Bronchial epithelial cell (primary cell): ENCODE data around the gene IGFBP4. TPM values are rescaled to one million over a fixed set of nuclear protein-coding genes. Genes with fewer than 3 reads are reported as not detected.

Experiments used
- DNase-seq: peaks from one replicate; pipeline ENCODE4 v3.0.0-alpha.2; 2010; ENCODE audit warnings: low read depth
- FAIRE-seq: peaks from 2 replicates; lab custom pipeline; 2011; peaks lifted over from hg19 to GRCh38; lab: Jason Lieb, UNC
- H3K27me3 ChIP-seq: 2 replicates; pipeline ENCODE4 v1.5.1; 2011; ENCODE audit warnings: low read length; ENCODE audit not compliant: control insufficient read depth, insufficient read depth
- H3K36me3 ChIP-seq: 2 replicates; pipeline ENCODE4 v1.5.1; 2011; ENCODE audit warnings: low read length; ENCODE audit not compliant: control insufficient read depth, insufficient read depth
- H3K4me3 ChIP-seq: 2 replicates; pipeline ENCODE4 v1.5.1; 2011; ENCODE audit warnings: mild to moderate bottlenecking, low read depth, low read length, control low read depth
- total RNA-seq: library from RNA; depleted of rRNA; stranded (reverse); fragments of >200 nt; gene quantifications from 2 replicates; pipeline ENCODE4 v1.2.1, GENCODE V29; 2014
- TF ChIP-seq, protein P1 (sequence below): IDR thresholded peaks from 2 replicates; pipeline ENCODE4 v1.5.1; 2011; ENCODE audit warnings: mild to moderate bottlenecking, moderate library complexity, low read length, control low read depth, inconsistent platforms; ENCODE audit not compliant: insufficient read depth, severe bottlenecking

IGFBP4 gene
- total RNA-seq, 1 donor from 2014 or later: 21.9 TPM

DNA sequence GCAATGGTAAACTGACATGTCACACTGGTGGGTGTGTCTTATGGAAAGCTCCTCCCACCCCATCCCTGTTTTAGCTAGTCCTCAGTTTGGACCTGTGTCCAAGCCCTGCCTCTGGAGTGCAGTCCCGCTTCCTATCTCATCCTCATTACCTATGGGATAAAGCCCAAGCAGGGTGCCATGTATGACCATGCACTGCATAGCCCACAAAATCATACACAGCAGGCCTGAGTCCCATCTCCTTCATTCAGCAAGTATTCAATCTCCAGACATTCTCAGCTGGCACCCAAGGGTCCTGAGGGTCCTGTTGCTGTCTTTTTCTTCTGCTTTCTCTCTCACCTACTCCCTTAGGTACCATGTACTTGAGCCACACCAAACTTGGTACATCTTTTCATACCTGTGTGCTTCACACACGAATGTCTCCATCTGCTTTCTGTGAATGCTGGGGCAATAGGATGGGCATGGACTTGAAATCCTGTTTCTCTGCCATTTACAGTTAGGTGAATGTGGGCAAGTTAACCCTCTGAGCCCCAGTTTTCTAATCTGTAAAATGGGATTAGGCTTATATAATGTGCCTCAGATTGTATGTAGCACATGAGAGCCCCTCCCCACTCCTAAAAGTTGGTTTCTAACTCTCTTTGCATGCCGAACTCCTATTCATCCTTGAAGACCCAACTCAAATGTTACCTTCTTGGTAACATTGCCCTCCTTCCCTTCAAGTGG is 29.6 kb downstream of the IGFBP4 start:
- FAIRE-seq: peak; percentile 88

DNA sequence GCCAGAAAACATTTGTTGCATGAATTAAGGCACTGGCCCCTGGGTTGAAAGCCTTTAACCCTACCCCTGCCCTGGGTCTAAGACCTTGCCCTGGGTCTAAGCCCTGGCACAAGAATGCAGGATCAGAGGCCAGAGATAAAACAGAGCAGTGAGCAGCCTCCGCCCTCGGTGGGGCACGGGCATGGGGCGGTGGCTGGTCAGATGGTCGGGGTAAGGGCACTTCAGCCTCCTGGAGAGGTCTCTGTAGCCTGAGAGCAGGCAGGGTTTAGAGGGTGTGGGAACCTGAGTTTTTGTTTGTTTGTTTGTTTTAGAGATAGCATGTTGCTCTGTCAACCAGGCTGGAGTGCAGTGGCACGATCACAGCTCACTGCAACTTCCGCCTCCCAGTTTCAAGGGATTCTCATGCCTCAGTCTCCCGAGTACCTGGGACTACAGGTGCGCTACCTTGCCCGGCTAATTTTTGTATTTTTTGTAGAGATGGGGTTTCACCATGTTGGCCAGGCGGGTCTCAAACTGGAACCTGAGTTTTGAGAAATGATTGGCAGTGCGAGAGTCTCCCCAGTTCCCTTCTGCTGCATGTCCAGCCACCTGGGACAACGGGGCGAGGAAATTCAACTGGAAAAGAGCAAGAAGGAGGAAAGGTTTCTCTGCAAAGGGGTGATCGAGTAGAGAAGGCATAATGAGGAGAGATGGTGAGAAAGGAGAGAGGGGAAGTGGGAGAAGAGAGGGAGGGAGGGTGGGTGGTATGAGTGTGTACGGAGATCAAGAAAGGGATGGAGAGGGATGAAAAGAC is 30.5 kb downstream of the IGFBP4 start:
- FAIRE-seq (no peak), DNase-seq (peak; percentile 71)
- Histone ChIP-seq H3K27me3 (no peaks in the 10 kb centered on the region), H3K36me3 (peaks cover 8% of the 10 kb centered on the region), H3K4me3 (no peak overlapping the region)
- TF ChIP-seq, protein P1, sequence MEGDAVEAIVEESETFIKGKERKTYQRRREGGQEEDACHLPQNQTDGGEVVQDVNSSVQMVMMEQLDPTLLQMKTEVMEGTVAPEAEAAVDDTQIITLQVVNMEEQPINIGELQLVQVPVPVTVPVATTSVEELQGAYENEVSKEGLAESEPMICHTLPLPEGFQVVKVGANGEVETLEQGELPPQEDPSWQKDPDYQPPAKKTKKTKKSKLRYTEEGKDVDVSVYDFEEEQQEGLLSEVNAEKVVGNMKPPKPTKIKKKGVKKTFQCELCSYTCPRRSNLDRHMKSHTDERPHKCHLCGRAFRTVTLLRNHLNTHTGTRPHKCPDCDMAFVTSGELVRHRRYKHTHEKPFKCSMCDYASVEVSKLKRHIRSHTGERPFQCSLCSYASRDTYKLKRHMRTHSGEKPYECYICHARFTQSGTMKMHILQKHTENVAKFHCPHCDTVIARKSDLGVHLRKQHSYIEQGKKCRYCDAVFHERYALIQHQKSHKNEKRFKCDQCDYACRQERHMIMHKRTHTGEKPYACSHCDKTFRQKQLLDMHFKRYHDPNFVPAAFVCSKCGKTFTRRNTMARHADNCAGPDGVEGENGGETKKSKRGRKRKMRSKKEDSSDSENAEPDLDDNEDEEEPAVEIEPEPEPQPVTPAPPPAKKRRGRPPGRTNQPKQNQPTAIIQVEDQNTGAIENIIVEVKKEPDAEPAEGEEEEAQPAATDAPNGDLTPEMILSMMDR: no peak

More for the DNA sequence above, 29.6 kb downstream of the IGFBP4 start:
- Histone ChIP-seq H3K36me3 (peaks cover 3% of the 10 kb centered on the region), H3K4me3 (no peak overlapping the region), H3K27me3 (no peaks in the 10 kb centered on the region)
- TF ChIP-seq, protein P1: no peak
- DNase-seq: peak; percentile 89

DNA sequence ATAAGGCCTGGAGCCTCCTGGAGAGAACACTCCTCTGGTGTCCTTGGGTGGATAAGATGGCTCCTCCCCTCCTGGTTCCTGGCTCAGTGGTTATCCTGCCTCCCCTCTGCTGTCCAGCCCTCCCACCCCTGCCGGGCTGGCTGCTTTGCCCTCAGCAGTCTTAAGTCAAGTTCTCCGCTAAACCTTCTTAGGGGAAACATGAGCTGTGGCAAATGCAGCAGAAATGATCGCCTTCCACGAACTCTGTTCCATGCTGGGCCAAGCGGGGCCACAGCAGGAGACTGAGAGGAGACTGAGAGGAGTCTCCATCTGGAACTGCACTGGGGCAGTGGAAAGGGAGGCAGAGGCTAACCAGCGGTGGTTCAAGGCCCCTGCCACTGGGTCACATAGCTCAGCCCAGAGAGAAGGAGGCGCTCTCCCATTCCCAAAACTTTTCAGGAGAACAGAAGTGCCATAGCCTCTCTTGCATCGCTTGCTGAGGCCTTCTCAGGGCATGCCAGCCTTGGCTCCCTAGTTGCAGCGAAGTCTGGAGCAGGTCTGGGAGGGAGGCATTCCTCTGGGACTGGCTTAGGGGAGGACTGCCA is 31.3 kb downstream of the IGFBP4 start:
- FAIRE-seq (no peak), DNase-seq (peak; percentile 76)

DNA sequence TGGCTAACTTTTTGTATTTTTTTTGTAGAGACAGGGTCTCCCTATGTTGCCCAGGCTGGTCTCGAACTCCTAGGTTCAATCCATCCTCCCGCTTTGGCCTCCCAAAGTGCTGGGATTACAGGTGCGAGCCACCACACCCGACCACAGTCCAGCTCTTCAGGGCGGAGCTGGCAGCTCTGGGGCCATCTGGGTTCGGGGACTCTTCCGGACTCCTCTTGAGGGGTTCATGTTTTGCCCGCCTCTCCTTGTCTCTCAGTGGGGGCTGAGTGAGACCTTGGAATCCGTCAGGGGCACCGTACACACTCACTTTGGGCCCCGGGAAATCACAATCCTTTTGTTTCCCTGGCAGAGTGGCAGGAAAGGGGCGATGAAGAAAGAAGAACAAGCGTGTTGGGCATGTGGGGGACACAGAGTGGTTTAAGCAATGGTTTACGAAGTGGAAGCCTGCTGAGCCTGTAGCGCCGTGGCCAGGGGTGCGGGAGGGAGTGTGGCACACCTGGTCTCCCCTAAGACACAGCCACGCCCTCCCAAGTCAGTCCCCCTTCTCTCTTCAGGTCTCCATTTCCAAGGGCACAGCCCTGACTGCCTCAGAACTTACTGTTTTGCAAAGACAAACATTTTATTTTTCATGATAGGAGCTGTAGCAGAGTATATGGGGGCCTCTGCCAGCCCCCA is 32.1 kb downstream of the IGFBP4 start:
- DNase-seq: peak; percentile 60
- Histone ChIP-seq H3K36me3 (peaks cover 19% of the 10 kb centered on the region), H3K27me3 (no peaks in the 10 kb centered on the region), H3K4me3 (no peak overlapping the region)
- TF ChIP-seq, protein P1: no peak
- peak; percentile 50 for FAIRE-seq

More for the DNA sequence above, 31.3 kb downstream of the IGFBP4 start:
- Histone ChIP-seq H3K27me3 (no peaks in the 10 kb centered on the region), H3K4me3 (no peak overlapping the region), H3K36me3 (peaks cover 10% of the 10 kb centered on the region)
- TF ChIP-seq, protein P1: no peak

DNA sequence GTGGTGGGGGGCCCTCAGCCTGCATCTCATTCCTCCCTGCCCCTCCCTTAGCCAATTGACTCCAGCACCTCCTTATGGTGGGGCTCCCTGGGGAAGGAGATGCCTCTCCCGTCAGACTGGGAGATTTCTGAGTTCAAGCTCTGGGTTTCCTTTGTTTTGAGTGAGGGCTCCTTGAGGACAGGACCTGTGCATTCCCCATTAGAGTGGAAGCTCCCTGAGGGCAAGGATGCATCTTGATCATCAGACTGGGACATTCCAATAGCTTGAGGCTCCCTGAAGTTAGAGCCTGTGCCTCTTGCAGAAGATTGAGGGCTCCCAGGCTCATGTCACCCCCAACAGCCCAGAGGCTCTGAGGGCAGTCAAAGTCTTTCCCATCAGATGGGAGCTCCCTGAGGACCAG is 34.5 kb downstream of the IGFBP4 start:
- Histone ChIP-seq H3K36me3 (peaks cover 34% of the 10 kb centered on the region), H3K27me3 (no peaks in the 10 kb centered on the region), H3K4me3 (no peak overlapping the region)
- TF ChIP-seq, protein P1: no peak
- DNase-seq (peak; percentile 46), FAIRE-seq (peak; percentile 18)
